OCI-LY7 (cell line): Measurements from ENCODE around the gene XIRP2. TPM values are rescaled to one million over a fixed set of nuclear protein-coding genes. Genes with fewer than 3 reads are reported as not detected.

Experiments
- BruUV-seq: library from RNA; stranded (reverse); fragments of 400-500 nt; replicated peaks from 2 replicates; lab custom pipeline; 2021; lab: Mats Ljungman, UMichigan
- CTCF ChIA-PET: fragments of 300-600 bp; sonication (Branson Sonifier 250); formaldehyde crosslinking; loops from one replicate; lab custom pipeline; 2022; ENCODE audit warnings: antibody characterized with exemption; ENCODE audit not compliant: unreplicated experiment; lab: Charles Lee
- POLR2A ChIA-PET: fragments of 300-600 bp; sonication (Branson Sonifier 250); formaldehyde crosslinking; loops from one replicate; lab custom pipeline; 2022; ENCODE audit warnings: antibody characterized with exemption; lab: Charles Lee
- DNase-seq: peaks from one replicate; pipeline ENCODE4 v3.0.0-alpha.2; 2015; ENCODE audit warnings: low spot score
- H2AFZ ChIP-seq: fragments of 200-600 bp; sonication (generic), shearing (Covaris generic); 2 replicates; pipeline ENCODE4 v1.6.1; 2014; ENCODE audit warnings: mild to moderate bottlenecking, antibody characterized with exemption, low read length, moderate library complexity
- H3K27ac ChIP-seq: fragments of 200-600 bp; sonication (generic); 2 replicates; pipeline ENCODE4 v1.5.1; 2014; ENCODE audit warnings: mixed run types, low read depth, mild to moderate bottlenecking, moderate library complexity, low read length, inconsistent platforms; ENCODE audit not compliant: poor library complexity, severe bottlenecking
- H3K36me3 ChIP-seq: fragments of 200-600 bp; sonication (generic); 2 replicates; pipeline ENCODE4 v1.6.1; 2014; ENCODE audit warnings: mild to moderate bottlenecking, antibody characterized with exemption, low read length, moderate library complexity, mixed read lengths; ENCODE audit not compliant: insufficient read depth
- H3K4me1 ChIP-seq: fragments of 200-600 bp; sonication (generic); 2 replicates; pipeline ENCODE4 v1.5.1; 2014; ENCODE audit warnings: mild to moderate bottlenecking, low read length; ENCODE audit not compliant: insufficient read depth, poor library complexity, severe bottlenecking
- H3K4me2 ChIP-seq: fragments of 200-600 bp; sonication (generic); 2 replicates; pipeline ENCODE4 v1.6.1; 2014; ENCODE audit warnings: mild to moderate bottlenecking, low read length
- H3K4me3 ChIP-seq: fragments of 200-600 bp; sonication (generic); 2 replicates; pipeline ENCODE4 v1.5.1; 2014; ENCODE audit warnings: mild to moderate bottlenecking, low read depth, low read length; ENCODE audit not compliant: poor library complexity, severe bottlenecking
- H3K79me2 ChIP-seq: fragments of 200-600 bp; sonication (generic); 2 replicates; pipeline ENCODE4 v1.6.1; 2016; ENCODE audit warnings: low read depth, mild to moderate bottlenecking, low read length, moderate library complexity, mixed read lengths; ENCODE audit not compliant: insufficient read depth
- H3K9me2 ChIP-seq: fragments of 200-600 bp; sonication (generic); 2 replicates; pipeline ENCODE4 v1.6.1; 2016; ENCODE audit warnings: mild to moderate bottlenecking, low read length, mixed read lengths; ENCODE audit not compliant: insufficient read depth
- H3K9me3 ChIP-seq: fragments of 200-600 bp; sonication (generic); 2 replicates; pipeline ENCODE4 v1.6.1; 2014; ENCODE audit warnings: mild to moderate bottlenecking, mixed run types, low read length, mixed read lengths
- H4K20me1 ChIP-seq: fragments of 200-600 bp; sonication (generic); 2 replicates; pipeline ENCODE4 v1.6.1; 2014; ENCODE audit warnings: mild to moderate bottlenecking, antibody characterized with exemption, low read length, moderate library complexity, mixed read lengths; ENCODE audit not compliant: insufficient read depth
- CTCF ChIP-seq: fragments of 200-600 bp; sonication (generic); conservative IDR thresholded peaks from 2 replicates; pipeline ENCODE4 v1.5.1; 2014; ENCODE audit warnings: mild to moderate bottlenecking, antibody characterized with exemption, low read length, moderate library complexity, mixed read lengths
- EZH2phosphoT487 ChIP-seq: fragments of 200-600 bp; sonication (generic); IDR thresholded peaks from 2 replicates; pipeline ENCODE4 v1.6.1; 2018; ENCODE audit warnings: low read depth, borderline replicate concordance, mild to moderate bottlenecking, mixed run types, antibody characterized with exemption, low read length, moderate library complexity, mixed read lengths
- intact Hi-C: fragments of 100-400 bp; cut with micrococcal nuclease; formaldehyde crosslinking; loops from one replicate; pipeline ENCODE4 v1.10.0; 2022; ENCODE audit not compliant: unreplicated experiment
- total RNA-seq, 2 experiments: library from RNA; depleted of rRNA in 1 of 2; stranded (reverse); fragments of >200 nt in 1 of 2; shearing (Covaris generic) in 1 of 2; gene quantifications; 2 replicates each; pipeline ENCODE4 v1.2.3, GENCODE V29; 2014 to 2022

XIRP2 gene
- total RNA-seq, 2 experiments from 2014 or later: not detected

- DNase-seq: no peak
- H2AFZ ChIP-seq: no peak overlapping the region
- no peaks in the 10 kb centered on the region for H3K36me3 ChIP-seq
- ChIA-PET CTCF (no interaction called here), POLR2A (no interaction called here)
- H3K79me2 ChIP-seq: no peaks in the 10 kb centered on the region
- H3K4me1 ChIP-seq: no peaks in the 10 kb centered on the region
- H3K4me2 ChIP-seq: no peak overlapping the region
- no TSS peak for BruUV-seq
- no peak overlapping the region for H3K4me3 ChIP-seq
- H3K27ac ChIP-seq: no peak overlapping the region
- TF ChIP-seq CTCF: no peak
- no peak for TF ChIP-seq EZH2phosphoT487
- no peaks in the 10 kb centered on the region for H4K20me1 ChIP-seq
- no peaks in the 10 kb centered on the region for H3K9me2 ChIP-seq
- no peaks in the 10 kb centered on the region for H3K9me3 ChIP-seq
- intact Hi-C loops: no loop called here
These were observed 106.5 kb downstream of the XIRP2 start for GRCh38 chr2:166994588-166995336.

GRCh38 chr2:166996465-166996864 lies 108.2 kb downstream of the XIRP2 start:
- Histone ChIP-seq H2AFZ (no peak overlapping the region), H3K4me2 (no peak overlapping the region), H3K9me3 (no peaks in the 10 kb centered on the region), H4K20me1 (no peaks in the 10 kb centered on the region), H3K4me3 (no peak overlapping the region), H3K27ac (no peak overlapping the region), H3K36me3 (no peaks in the 10 kb centered on the region), H3K9me2 (no peaks in the 10 kb centered on the region), H3K79me2 (no peaks in the 10 kb centered on the region), H3K4me1 (no peaks in the 10 kb centered on the region)
- POLR2A ChIA-PET: no interaction called here
- TF ChIP-seq EZH2phosphoT487 (no peak), CTCF (no peak)
- no peak for DNase-seq
- CTCF ChIA-PET: no interaction called here
- intact Hi-C loops: no loop called here
- BruUV-seq: no TSS peak

- no TSS peak for BruUV-seq
- H3K4me3 ChIP-seq: no peak overlapping the region
- no peak overlapping the region for H3K27ac ChIP-seq
- intact Hi-C loops: no loop called here
- H3K4me1 ChIP-seq: no peaks in the 10 kb centered on the region
- H3K9me2 ChIP-seq: no peaks in the 10 kb centered on the region
- H3K9me3 ChIP-seq: no peaks in the 10 kb centered on the region
- ChIA-PET CTCF (no interaction called here), POLR2A (no interaction called here)
- H4K20me1 ChIP-seq: no peaks in the 10 kb centered on the region
- no peaks in the 10 kb centered on the region for H3K36me3 ChIP-seq
- H2AFZ ChIP-seq: no peak overlapping the region
- TF ChIP-seq CTCF: no peak
- H3K4me2 ChIP-seq: no peak overlapping the region
- DNase-seq: no peak
- H3K79me2 ChIP-seq: no peaks in the 10 kb centered on the region
These were observed 112.9 kb downstream of the XIRP2 start for GRCh38 chr2:167001165-167001564.
